GM21528 (cell line): ENCODE data around the gene PLA2G4A.
A peak's percentile ranks its signal among the peaks of the same experiment; 100 is the strongest.

Source experiments
- ATAC-seq: cut with Tn5 transposase; IDR thresholded peaks from one replicate; pipeline ENCODE4 v1.9.1; 2021; ENCODE audit warnings: mild to moderate bottlenecking, moderate library complexity; ENCODE audit not compliant: unreplicated experiment, low FRiP score

Gene PLA2G4A

GRCh38 chr1:186966456-186966855 is 137.7 kb downstream of the PLA2G4A start:
- ATAC-seq = no peak

GRCh38 chr1:186967656-186968394 is 139.1 kb downstream of the PLA2G4A start:
- no peak for ATAC-seq

GRCh38 chr1:186974774-186975181 is 146.0 kb downstream of the PLA2G4A start:
- no peak for ATAC-seq

GRCh38 chr1:186975220-186975619 is 146.5 kb downstream of the PLA2G4A start:
- no peak for ATAC-seq

- no peak for ATAC-seq
Measured at GRCh38 chr1:186976700-186977099, 148.0 kb downstream of the PLA2G4A start.

- ATAC-seq = no peak
Measured at GRCh38 chr1:186977266-186977957, 148.7 kb downstream of the PLA2G4A start.

- no peak for ATAC-seq
Measured at GRCh38 chr1:186978596-186979556, 150.1 kb downstream of the PLA2G4A start.

GRCh38 chr1:186980400-186980799 is 151.7 kb downstream of the PLA2G4A start:
- no peak for ATAC-seq

GRCh38 chr1:186982116-186982515 is 153.4 kb downstream of the PLA2G4A start:
- no peak for ATAC-seq

GRCh38 chr1:186983327-186983726 is 154.6 kb downstream of the PLA2G4A start:
- no peak for ATAC-seq

GRCh38 chr1:186984959-186985358 is 156.2 kb downstream of the PLA2G4A start:
- no peak for ATAC-seq

GRCh38 chr1:186985889-186986491 is 157.2 kb downstream of the PLA2G4A start:
- no peak for ATAC-seq

GRCh38 chr1:186987065-186987464 is 158.3 kb downstream of the PLA2G4A start:
- ATAC-seq = no peak

GRCh38 chr1:186987769-186988168 is 159.0 kb downstream of the PLA2G4A start:
- ATAC-seq = no peak

- no peak for ATAC-seq
Measured at GRCh38 chr1:186993996-186994395, 165.2 kb downstream of the PLA2G4A start.

GRCh38 chr1:186994897-186995296 is 166.1 kb downstream of the PLA2G4A start:
- peak; percentile 67 for ATAC-seq

- ATAC-seq = no peak
Measured at GRCh38 chr1:186996816-186997215, 168.1 kb downstream of the PLA2G4A start.

GRCh38 chr1:186997877-186998276 is 169.1 kb downstream of the PLA2G4A start:
- ATAC-seq = no peak

- no peak for ATAC-seq
Measured at GRCh38 chr1:186999506-186999905, 170.8 kb downstream of the PLA2G4A start.

- no peak for ATAC-seq
Measured at GRCh38 chr1:187001198-187001889, 172.6 kb downstream of the PLA2G4A start.
